ENCODE data around the gene AP3B1. TPM values are rescaled to one million over a fixed set of nuclear protein-coding genes. Genes with fewer than 3 reads are reported as not detected.

The AP3B1 gene
- total RNA-seq, 2 donors from 2014 or later = 50.4 to 52.6 TPM

- Histone ChIP-seq H3K9me3 (no peaks in the 10 kb centered on the region), H3K36me3 (no peaks in the 10 kb centered on the region), H3K27me3 (replicated peaks; ENCODE audit: insufficient read depth) (no peaks in the 10 kb centered on the region), H3K27ac (peak overlapping the region in 1 of 2 donors; percentile 9), H3K4me1 (ENCODE audit: control insufficient read depth in 1 of 2, low read depth in 2 of 2) (peaks cover 4 to 7% of the 10 kb centered on the region in 2 donors), H3K4me3 (no peak overlapping the region)
- no peak for DNase-seq (ENCODE audit: low spot score)
- TF ChIP-seq CTCF (IDR thresholded peaks at IDR 0.05) = no peak
- ATAC-seq (ENCODE audit: insufficient number of reproducible peaks, low FRiP score, low read depth) = no peak
Measured at GRCh38 chr5:78268356-78268755, 26.1 kb downstream of the AP3B1 start.

GRCh38 chr5:78265163-78265562 lies 29.3 kb downstream of the AP3B1 start:
- Histone ChIP-seq H3K27ac (no peak overlapping the region), H3K27me3 (replicated peaks; ENCODE audit: insufficient read depth) (no peaks in the 10 kb centered on the region), H3K4me1 (ENCODE audit: control insufficient read depth in 1 of 2, low read depth in 2 of 2) (peaks cover 0 to 7% of the 10 kb centered on the region in 2 donors), H3K36me3 (no peaks in the 10 kb centered on the region), H3K9me3 (no peaks in the 10 kb centered on the region), H3K4me3 (no peak overlapping the region)
- ATAC-seq (ENCODE audit: insufficient number of reproducible peaks, low FRiP score, low read depth) (no peak), DNase-seq (ENCODE audit: low spot score) (no peak)
- TF ChIP-seq CTCF (IDR thresholded peaks at IDR 0.05) = no peak

GRCh38 chr5:78264600-78264999 lies 29.9 kb downstream of the AP3B1 start:
- no peaks in the 10 kb centered on the region for H3K9me3 ChIP-seq
- no peak for TF ChIP-seq CTCF (IDR thresholded peaks at IDR 0.05)
- ATAC-seq (ENCODE audit: insufficient number of reproducible peaks, low FRiP score, low read depth) = no peak

GRCh38 chr5:78260771-78261170 lies 33.7 kb downstream of the AP3B1 start:
- Histone ChIP-seq H3K9me3 (no peaks in the 10 kb centered on the region), H3K36me3 (no peaks in the 10 kb centered on the region), H3K4me3 (no peak overlapping the region), H3K4me1 (ENCODE audit: control insufficient read depth in 1 of 2, low read depth in 2 of 2) (no peaks in the 10 kb centered on the region), H3K27me3 (replicated peaks; ENCODE audit: insufficient read depth) (no peaks in the 10 kb centered on the region), H3K27ac (no peak overlapping the region)
- no peak for ATAC-seq (ENCODE audit: insufficient number of reproducible peaks, low FRiP score, low read depth)
- no peak for DNase-seq (ENCODE audit: low spot score)
- TF ChIP-seq CTCF (IDR thresholded peaks at IDR 0.05) = no peak

More at GRCh38 chr5:78264600-78264999, 29.9 kb downstream of the AP3B1 start:
- Histone ChIP-seq H3K27ac (no peak overlapping the region), H3K27me3 (replicated peaks; ENCODE audit: insufficient read depth) (no peaks in the 10 kb centered on the region), H3K4me1 (ENCODE audit: control insufficient read depth in 1 of 2, low read depth in 2 of 2) (peaks cover 0 to 7% of the 10 kb centered on the region in 2 donors), H3K36me3 (no peaks in the 10 kb centered on the region), H3K4me3 (no peak overlapping the region)
- no peak for DNase-seq (ENCODE audit: low spot score)

- Histone ChIP-seq H3K27ac (no peak overlapping the region), H3K4me3 (no peak overlapping the region)
- DNase-seq (ENCODE audit: low spot score) = no peak
Measured at GRCh38 chr5:78253201-78253600, 41.3 kb downstream of the AP3B1 start.

More at GRCh38 chr5:78253201-78253600, 41.3 kb downstream of the AP3B1 start:
- Histone ChIP-seq H3K27me3 (replicated peaks; ENCODE audit: insufficient read depth) (no peaks in the 10 kb centered on the region), H3K4me1 (ENCODE audit: control insufficient read depth in 1 of 2, low read depth in 2 of 2) (no peaks in the 10 kb centered on the region), H3K36me3 (no peaks in the 10 kb centered on the region), H3K9me3 (no peaks in the 10 kb centered on the region)
- no peak for TF ChIP-seq CTCF (IDR thresholded peaks at IDR 0.05)
- ATAC-seq (ENCODE audit: insufficient number of reproducible peaks, low FRiP score, low read depth) = no peak

All from thoracic aorta (tissue), 2 donors.